Endothelial cell of umbilical vein (primary cell): Measurements from ENCODE around the gene ZNF649. TPM values are rescaled to one million over a fixed set of nuclear protein-coding genes. Genes with fewer than 3 reads are reported as not detected.

Experiments
- BruUV-seq: library from RNA; stranded (reverse); fragments of 400-500 nt; replicated peaks from 2 replicates; lab custom pipeline; 2021; lab: Mats Ljungman, UMichigan
- CTCF ChIA-PET: fragments of 300-600, 350-600 bp; sonication (Branson Sonifier 250); formaldehyde crosslinking; loops from one replicate; lab custom pipeline; 2021; ENCODE audit warnings: antibody characterized with exemption, inconsistent platforms; lab: Charles Lee
- POLR2A ChIA-PET: fragments of 300-600, 350-600 bp; sonication (Branson Sonifier 250); formaldehyde crosslinking; loops from one replicate; lab custom pipeline; 2021; ENCODE audit warnings: antibody characterized with exemption, inconsistent platforms; lab: Charles Lee
- DNase-seq: peaks from one replicate; pipeline ENCODE4 v3.0.0-alpha.2; 2011; ENCODE audit warnings: low read depth, low spot score
- FAIRE-seq: peaks from 2 replicates; lab custom pipeline; 2011; peaks lifted over from hg19 to GRCh38; lab: Jason Lieb, UNC
- H2AFZ ChIP-seq: 2 replicates; pipeline ENCODE4 v1.6.0; 2012; ENCODE audit warnings: low read depth, low read length, control low read depth, inconsistent platforms
- H3K27ac ChIP-seq: 2 replicates; pipeline ENCODE4 v1.5.1; 2011; ENCODE audit warnings: low read depth, mild to moderate bottlenecking, control low read depth, low read length, moderate library complexity; ENCODE audit not compliant: insufficient read depth
- H3K27me3 ChIP-seq, 2 experiments: 2 replicates each; pipeline versions ENCODE4 v1.6.0 to v1.6.1; 2011; ENCODE audit warnings: low read length in 2 of 2, mixed read lengths in 1 of 2; ENCODE audit not compliant: control insufficient read depth in 2 of 2, insufficient read depth in 2 of 2
- H3K36me3 ChIP-seq, 2 experiments: 2 replicates in 1 of 2; 3 replicates in 1 of 2; pipeline ENCODE4 v1.5.1; 2011; ENCODE audit warnings: low read length in 2 of 2, mild to moderate bottlenecking in 1 of 2, moderate library complexity in 1 of 2; ENCODE audit not compliant: control insufficient read depth in 2 of 2, insufficient read depth in 2 of 2; ENCODE audit errors: extremely low read depth in 1 of 2
- H3K4me1 ChIP-seq: 3 replicates; pipeline ENCODE4 v1.5.1; 2011; ENCODE audit warnings: mild to moderate bottlenecking, low read length; ENCODE audit not compliant: control insufficient read depth, insufficient read depth; ENCODE audit errors: extremely low read depth
- H3K4me2 ChIP-seq: 2 replicates; pipeline ENCODE4 v1.6.1; 2011; ENCODE audit warnings: low read length, control low read depth, mixed read lengths; ENCODE audit not compliant: insufficient read depth
- H3K4me3 ChIP-seq, 3 experiments: fragments of 200-600 bp in 1 of 3; sonication (generic), shearing (Covaris generic) in 1 of 3; replicated peaks in 1 of 3; 2 replicates each; pipeline ENCODE4 v1.5.1; 2011 to 2016; ENCODE audit warnings: control low read depth in 3 of 3, low read length in 3 of 3, mild to moderate bottlenecking in 2 of 3, inconsistent platforms in 1 of 3, low read depth in 1 of 3, moderate library complexity in 1 of 3; ENCODE audit not compliant: insufficient read depth in 1 of 3
- H3K79me2 ChIP-seq: 2 replicates; pipeline ENCODE4 v1.6.0; 2012; ENCODE audit warnings: low read length, inconsistent platforms; ENCODE audit not compliant: control insufficient read depth, insufficient read depth
- H3K9ac ChIP-seq: replicated peaks from 2 replicates; pipeline ENCODE3; 2011; ENCODE audit warnings: low read length, control low read depth; ENCODE audit not compliant: insufficient read depth; ENCODE audit errors: extremely low read depth
- H3K9me1 ChIP-seq: replicated peaks from 3 replicates; pipeline ENCODE4 v1.6.0; 2011; ENCODE audit warnings: mild to moderate bottlenecking, low read length; ENCODE audit not compliant: control insufficient read depth, insufficient read depth; ENCODE audit errors: extremely low read depth
- H3K9me3 ChIP-seq: replicated peaks from 2 replicates; pipeline ENCODE4 v1.5.1; 2012; ENCODE audit warnings: low read length, inconsistent platforms; ENCODE audit not compliant: control insufficient read depth, insufficient read depth
- H4K20me1 ChIP-seq: replicated peaks from 2 replicates; pipeline ENCODE3; 2011; ENCODE audit warnings: mild to moderate bottlenecking, low read length; ENCODE audit not compliant: control insufficient read depth, insufficient read depth; ENCODE audit errors: extremely low read depth
- CTCF ChIP-seq, 2 donors: IDR thresholded peaks; 1 replicate in 1 of 2; 2 replicates in 1 of 2; pipeline ENCODE4 v1.5.1; 2011; ENCODE audit warnings: low read length in 2 of 2, mild to moderate bottlenecking in 2 of 2, moderate library complexity in 2 of 2, control low read depth in 1 of 2, inconsistent platforms in 1 of 2, low read depth in 1 of 2; ENCODE audit not compliant: insufficient read depth in 1 of 2; ENCODE audit errors: extremely low read depth in 1 of 2
- EZH2 ChIP-seq: IDR thresholded peaks from 2 replicates; pipeline ENCODE4 v1.6.1; 2012; ENCODE audit warnings: borderline replicate concordance, low read depth, mild to moderate bottlenecking, moderate library complexity, low read length, inconsistent platforms; ENCODE audit not compliant: severe bottlenecking
- GATA2 ChIP-seq: IDR thresholded peaks from 2 replicates; pipeline ENCODE4 v1.7.0; 2011; ENCODE audit warnings: low read depth, mild to moderate bottlenecking, moderate library complexity, mixed read lengths, low read length; ENCODE audit not compliant: insufficient read length, insufficient read depth
- JUN ChIP-seq: IDR thresholded peaks from 2 replicates; pipeline ENCODE4 v1.6.1; 2011; ENCODE audit warnings: borderline replicate concordance, low read depth; ENCODE audit not compliant: insufficient read length, insufficient read depth
- MAX ChIP-seq: IDR thresholded peaks from 2 replicates; pipeline ENCODE4 v1.6.1; 2011; ENCODE audit not compliant: insufficient read depth, insufficient read length
- MYC ChIP-seq: IDR thresholded peaks from one replicate; pipeline ENCODE4 v1.6.1; 2011; ENCODE audit warnings: mild to moderate bottlenecking, low read depth, low read length
- POLR2A ChIP-seq: IDR thresholded peaks from 2 replicates; pipeline ENCODE4 v1.6.1; 2012; ENCODE audit warnings: low read depth, mild to moderate bottlenecking, control low read depth, low read length
- POLR2AphosphoS5 ChIP-seq: IDR thresholded peaks from 2 replicates; pipeline ENCODE4 v1.6.1; 2012; ENCODE audit warnings: low read depth, mild to moderate bottlenecking, control low read depth, low read length, moderate library complexity; ENCODE audit not compliant: insufficient read depth
- dilution Hi-C: fragments of 300-500 bp; cut with MboI; formaldehyde crosslinking; loops from one replicate; pipeline ENCODE4 v1.15.0; 2019; ENCODE audit warnings: low sequenced_read_pairs; ENCODE audit not compliant: extremely low pct_ligation_motif_present
- intact Hi-C: fragments of 100-400 bp; cut with micrococcal nuclease; formaldehyde crosslinking; loops from one replicate; pipeline ENCODE4 v1.10.0; 2022
- polyA plus RNA-seq, 4 experiments: library from polyadenylated mRNA; depleted of rRNA in 3 of 4; stranded (reverse) in 3 of 4; unstranded in 1 of 4; fragments of >200 nt; gene quantifications; 2 replicates each; pipeline versions ENCODE4 v1.2.1 to v1.2.3, GENCODE V29; 2011 to 2012; ENCODE audit warnings: missing spikeins in 1 of 4
- total RNA-seq: library from RNA; stranded (reverse); gene quantifications from 2 replicates; pipeline ENCODE4 v1.2.3, GENCODE V29; 2021

The ZNF649 gene
- total and polyA plus RNA-seq, 2 donors (not counting 3 experiments of a cell fraction or from before 2014, with no cell fraction given) = 2.0 to 8.6 TPM

- Histone ChIP-seq H3K4me1 (no peaks in the 10 kb centered on the region), H3K27ac (no peak overlapping the region), H3K9me1 (no peaks in the 10 kb centered on the region), H3K4me3 (no peak overlapping the region), H3K79me2 (peaks cover 36% of the 10 kb centered on the region), H2AFZ (no peak overlapping the region), H3K27me3 (no peaks in the 10 kb centered on the region), H3K9me3 (no peaks in the 10 kb centered on the region), H3K36me3 (peaks cover 1 to 3% of the 10 kb centered on the region in 2 experiments), H3K9ac (no peak overlapping the region), H3K4me2 (no peak overlapping the region), H4K20me1 (no peaks in the 10 kb centered on the region)
- CTCF ChIA-PET = no interaction called here
- intact Hi-C loops = no loop called here
- TF ChIP-seq MAX (no peak), JUN (no peak), MYC (no peak), GATA2 (no peak), EZH2 (no peak), POLR2A (no peak), POLR2AphosphoS5 (no peak)
- FAIRE-seq (no peak), DNase-seq (no peak)
- no TSS peak for BruUV-seq
- dilution Hi-C loops = no loop called here
- POLR2A ChIA-PET = no interaction called here
Measured at GRCh38 chr19:51901860-51902259, 3.0 kb downstream of the ZNF649 start.

- Histone ChIP-seq H3K4me2 (no peak overlapping the region), H3K27me3 (no peaks in the 10 kb centered on the region), H3K9ac (no peak overlapping the region), H2AFZ (no peak overlapping the region), H3K9me3 (peaks cover 24% of the 10 kb centered on the region), H3K79me2 (no peaks in the 10 kb centered on the region), H4K20me1 (no peaks in the 10 kb centered on the region), H3K27ac (no peak overlapping the region), H3K4me3 (no peak overlapping the region), H3K9me1 (no peaks in the 10 kb centered on the region), H3K4me1 (no peaks in the 10 kb centered on the region), H3K36me3 (peaks cover 28 to 29% of the 10 kb centered on the region in 2 experiments)
- BruUV-seq = no TSS peak
- ChIA-PET POLR2A (no interaction called here), CTCF (no interaction called here)
- FAIRE-seq = no peak
- TF ChIP-seq EZH2 = no peak
- TF ChIP-seq CTCF (IDR thresholded peaks at IDR 0.05; ENCODE audit: extremely low read depth in 1 of 2, insufficient read depth in 1 of 2, low read depth in 1 of 2, low read length in 2 of 2) = no peak
- no peak for TF ChIP-seq POLR2A
- no peak for TF ChIP-seq JUN
- dilution Hi-C loops = no loop called here
- DNase-seq = no peak
- intact Hi-C loops = no loop called here
Measured at GRCh38 chr19:51891193-51891747, 13.5 kb downstream of the ZNF649 start.
